Astrocyte of the cerebellum (primary cell): ENCODE data around the gene IDH3G.

ENCODE experiments used
- DNase-seq: peaks from one replicate; pipeline ENCODE4 v3.0.0-alpha.2; 2011; ENCODE audit warnings: low read depth
- H3K4me3 ChIP-seq: 2 replicates; pipeline ENCODE4 v1.5.1; 2011; ENCODE audit warnings: mild to moderate bottlenecking, low read depth, low read length, moderate library complexity
- in situ Hi-C: cut with HindIII; loops from 2 replicates; pipeline ENCODE4 v1.10.0; 2017; ENCODE audit warnings: low sequenced_read_pairs
- TF ChIP-seq, protein P1 (sequence below): IDR thresholded peaks from 2 replicates; pipeline ENCODE4 v1.5.1; 2012; ENCODE audit warnings: low read length, low read depth, moderate library complexity, mild to moderate bottlenecking; ENCODE audit errors: missing control alignments

Gene IDH3G

GRCh38 chrX:153741446-153741845 is 52.7 kb downstream of the IDH3G start:
- TF ChIP-seq, protein P1, sequence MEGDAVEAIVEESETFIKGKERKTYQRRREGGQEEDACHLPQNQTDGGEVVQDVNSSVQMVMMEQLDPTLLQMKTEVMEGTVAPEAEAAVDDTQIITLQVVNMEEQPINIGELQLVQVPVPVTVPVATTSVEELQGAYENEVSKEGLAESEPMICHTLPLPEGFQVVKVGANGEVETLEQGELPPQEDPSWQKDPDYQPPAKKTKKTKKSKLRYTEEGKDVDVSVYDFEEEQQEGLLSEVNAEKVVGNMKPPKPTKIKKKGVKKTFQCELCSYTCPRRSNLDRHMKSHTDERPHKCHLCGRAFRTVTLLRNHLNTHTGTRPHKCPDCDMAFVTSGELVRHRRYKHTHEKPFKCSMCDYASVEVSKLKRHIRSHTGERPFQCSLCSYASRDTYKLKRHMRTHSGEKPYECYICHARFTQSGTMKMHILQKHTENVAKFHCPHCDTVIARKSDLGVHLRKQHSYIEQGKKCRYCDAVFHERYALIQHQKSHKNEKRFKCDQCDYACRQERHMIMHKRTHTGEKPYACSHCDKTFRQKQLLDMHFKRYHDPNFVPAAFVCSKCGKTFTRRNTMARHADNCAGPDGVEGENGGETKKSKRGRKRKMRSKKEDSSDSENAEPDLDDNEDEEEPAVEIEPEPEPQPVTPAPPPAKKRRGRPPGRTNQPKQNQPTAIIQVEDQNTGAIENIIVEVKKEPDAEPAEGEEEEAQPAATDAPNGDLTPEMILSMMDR, result no peak
- in situ Hi-C loops, result no loop called here
- DNase-seq, result no peak
- no peak overlapping the region for H3K4me3 ChIP-seq

DNA sequence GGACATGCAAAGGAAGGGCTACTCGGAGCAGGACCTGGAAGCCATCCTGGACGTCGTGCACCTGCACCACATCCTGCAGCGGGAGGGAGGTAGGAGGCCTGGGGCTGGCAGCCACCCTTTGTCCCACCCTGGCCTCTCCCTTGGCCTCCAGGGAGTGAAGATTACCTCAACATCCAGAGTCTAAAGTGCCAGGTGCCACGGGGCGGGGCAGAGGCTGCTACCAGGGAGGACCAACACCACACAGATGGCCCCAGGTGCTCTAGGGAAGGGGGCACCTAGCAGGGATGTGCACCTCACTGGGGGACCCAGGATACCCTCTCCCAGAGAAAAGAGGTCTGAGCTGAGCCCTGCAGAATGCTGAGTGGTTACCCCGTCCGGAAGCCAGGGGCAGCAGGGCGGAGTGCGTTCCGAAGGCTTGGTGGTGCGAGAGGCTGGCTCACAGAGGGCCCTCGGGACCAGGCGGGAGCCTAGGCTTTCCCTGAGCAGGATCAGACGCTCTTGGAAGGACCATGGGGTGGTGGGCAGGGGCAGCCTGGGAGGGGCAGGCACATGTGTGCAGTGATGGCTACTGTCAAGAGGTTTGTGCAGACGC is 53.4 kb downstream of the IDH3G start:
- in situ Hi-C loops, result no loop called here
- no peak for DNase-seq
- no peak overlapping the region for H3K4me3 ChIP-seq
- TF ChIP-seq, protein P1, result no peak

GRCh38 chrX:153739754-153740486 is 54.3 kb downstream of the IDH3G start:
- DNase-seq, result no peak
- TF ChIP-seq, protein P1, result no peak
- no peak overlapping the region for H3K4me3 ChIP-seq
- in situ Hi-C loops, result no loop called here

- TF ChIP-seq, protein P1, result no peak
- in situ Hi-C loops, result no loop called here
- H3K4me3 ChIP-seq, result no peak overlapping the region
- DNase-seq, result no peak
Measured at GRCh38 chrX:153738056-153738605, 56.0 kb downstream of the IDH3G start.

- no peak overlapping the region for H3K4me3 ChIP-seq
- no peak for DNase-seq
- in situ Hi-C loops, result no loop called here
- TF ChIP-seq, protein P1, result no peak
Measured at GRCh38 chrX:153736871-153737441, 57.2 kb downstream of the IDH3G start.

DNA sequence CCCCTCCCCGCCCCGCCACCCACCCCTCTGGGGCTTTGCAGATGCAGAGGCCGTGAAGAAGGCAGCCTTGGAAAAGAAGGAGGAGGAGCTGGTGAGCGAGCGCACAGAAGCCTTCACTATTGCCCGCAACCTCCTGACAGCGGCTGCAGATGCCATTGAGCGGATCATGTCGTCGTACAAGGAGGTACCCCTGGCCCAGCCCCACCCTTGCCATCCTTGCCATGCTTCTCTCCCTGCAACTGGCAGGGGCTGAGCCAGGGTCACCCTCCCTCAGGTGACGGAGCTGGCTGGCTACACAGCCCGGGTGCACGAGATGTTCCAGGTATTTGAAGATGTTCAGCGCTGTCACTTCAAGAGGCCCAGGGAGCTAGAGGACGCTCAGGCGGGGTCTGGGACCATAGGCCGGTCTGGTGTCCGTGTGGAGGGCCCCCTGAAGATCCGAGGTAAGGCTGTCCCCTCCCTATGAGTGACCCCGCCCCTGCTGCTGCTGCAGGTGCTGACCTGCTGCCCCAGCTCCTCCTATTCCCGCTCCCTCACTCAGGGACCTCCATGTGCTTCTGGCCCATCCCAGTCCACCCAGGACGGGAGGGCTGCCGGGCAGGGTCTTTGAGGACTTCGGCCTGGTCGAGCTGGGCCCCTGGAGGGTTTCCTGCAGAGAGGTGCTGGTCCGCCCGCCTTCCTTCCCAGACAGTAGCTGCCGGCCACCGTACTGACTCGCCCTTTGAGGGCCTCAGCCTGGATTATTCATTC is 57.9 kb downstream of the IDH3G start:
- TF ChIP-seq, protein P1, result no peak
- in situ Hi-C loops, result no loop called here
- no peak for DNase-seq

More for the DNA sequence above, 57.9 kb downstream of the IDH3G start:
- H3K4me3 ChIP-seq, result no peak overlapping the region
